Liver (tissue), 9 donors: ENCODE measurements around the gene CDX1. TPM values are rescaled to one million over a fixed set of nuclear protein-coding genes. Genes with fewer than 3 reads are reported as not detected.

Source experiments
- DNase-seq: peaks from one replicate; pipeline ENCODE4 v3.0.0-alpha.2; 2017; ENCODE audit warnings: low spot score
- H3K27ac ChIP-seq, 2 donors: one replicate each; pipeline ENCODE4 v1.7.0; 2013; ENCODE audit warnings: inconsistent platforms in 2 of 2, low read length in 2 of 2, control low read depth in 1 of 2, low read depth in 1 of 2, mild to moderate bottlenecking in 1 of 2
- H3K27me3 ChIP-seq, 4 donors: one replicate each; pipeline versions ENCODE4 v1.6.1 to v1.7.0; 2013; ENCODE audit warnings: low read length in 3 of 4, inconsistent platforms in 1 of 4, mild to moderate bottlenecking in 1 of 4, moderate library complexity in 1 of 4; ENCODE audit not compliant: control insufficient read depth in 4 of 4, insufficient read depth in 4 of 4
- H3K36me3 ChIP-seq, 4 donors: one replicate each; pipeline versions ENCODE4 v1.6.1 to v1.7.0; 2013; ENCODE audit warnings: low read length in 3 of 4, mild to moderate bottlenecking in 3 of 4, low read depth in 1 of 4, moderate library complexity in 1 of 4; ENCODE audit not compliant: control insufficient read depth in 4 of 4, insufficient read depth in 3 of 4
- H3K4me1 ChIP-seq, 4 donors: one replicate each; pipeline versions ENCODE4 v1.6.1 to v1.7.0; 2013; ENCODE audit warnings: low read length in 3 of 4, mild to moderate bottlenecking in 3 of 4, moderate library complexity in 1 of 4; ENCODE audit not compliant: control insufficient read depth in 4 of 4, insufficient read depth in 4 of 4
- H3K4me3 ChIP-seq, 3 donors: one replicate each; pipeline versions ENCODE4 v1.6.1 to v1.7.0; 2013; ENCODE audit warnings: low read length in 3 of 3, control low read depth in 1 of 3, low read depth in 1 of 3, mild to moderate bottlenecking in 1 of 3
- H3K9ac ChIP-seq, 2 donors: one replicate each; pipeline ENCODE4 v1.7.0; 2013; ENCODE audit warnings: low read length in 2 of 2, mild to moderate bottlenecking in 2 of 2, moderate library complexity in 2 of 2, control low read depth in 1 of 2, low read depth in 1 of 2
- H3K9me3 ChIP-seq, 4 donors: one replicate each; pipeline versions ENCODE4 v1.6.1 to v1.7.0; 2013; ENCODE audit warnings: low read length in 3 of 4; ENCODE audit not compliant: control insufficient read depth in 4 of 4
- EGR1 ChIP-seq, 2 donors: IDR thresholded peaks; 2 replicates each; pipeline ENCODE4 v1.6.1; 2016 to 2018; ENCODE audit warnings: antibody characterized with exemption in 2 of 2, low read depth in 2 of 2
- FOXA1 ChIP-seq: IDR thresholded peaks from 2 replicates; pipeline ENCODE4 v1.6.1; 2016; ENCODE audit warnings: antibody characterized with exemption
- FOXA2 ChIP-seq: IDR thresholded peaks from 2 replicates; pipeline ENCODE4 v1.6.1; 2016; ENCODE audit warnings: antibody characterized with exemption
- GABPA ChIP-seq, 2 donors: IDR thresholded peaks in 1 of 2; conservative IDR thresholded peaks in 1 of 2; 2 replicates each; pipeline ENCODE4 v1.6.1; 2016; ENCODE audit warnings: antibody characterized with exemption in 2 of 2, mild to moderate bottlenecking in 1 of 2, moderate library complexity in 1 of 2
- HNF4A ChIP-seq, 2 donors: conservative IDR thresholded peaks; 2 replicates each; pipeline ENCODE4 v1.6.1; 2016; ENCODE audit warnings: antibody characterized with exemption in 2 of 2, mild to moderate bottlenecking in 2 of 2
- JUND ChIP-seq, 2 donors: IDR thresholded peaks; 2 replicates each; pipeline ENCODE4 v1.6.1; 2016; ENCODE audit warnings: antibody characterized with exemption in 2 of 2
- NR2F2 ChIP-seq: IDR thresholded peaks from 2 replicates; pipeline ENCODE4 v1.6.1; 2016; ENCODE audit warnings: antibody characterized with exemption
- RAD21 ChIP-seq, 2 donors: IDR thresholded peaks; 2 replicates each; pipeline ENCODE4 v1.6.1; 2016; ENCODE audit warnings: antibody characterized with exemption in 2 of 2, mild to moderate bottlenecking in 2 of 2
- RXRA ChIP-seq, 2 donors: IDR thresholded peaks; 2 replicates each; pipeline ENCODE4 v1.6.1; 2017 to 2018; ENCODE audit warnings: antibody characterized with exemption in 2 of 2, mild to moderate bottlenecking in 1 of 2
- TAF1 ChIP-seq: conservative IDR thresholded peaks from 2 replicates; pipeline ENCODE4 v1.6.1; 2016; ENCODE audit warnings: antibody characterized with exemption, mild to moderate bottlenecking
- YY1 ChIP-seq: IDR thresholded peaks from 2 replicates; pipeline ENCODE4 v1.6.1; 2016; ENCODE audit warnings: antibody characterized with exemption, mild to moderate bottlenecking
- WGBS: extraction: QIAGEN DNeasy Blood & Tissue Kit; methylation state at CpG from one replicate; pipeline ENCODE4 v1.1.7; 2013; 5-methylcytosine and 5-hydroxymethylcytosine counted together
- polyA plus RNA-seq, 2 donors: library from polyadenylated mRNA; stranded (reverse) in 1 of 2; unstranded in 1 of 2; fragments of 200-250 nt in 1 of 2; fragments of >200 nt in 1 of 2; fragmentation: Nextera tagmentation in 1 of 2; extraction: Ambion mirVana in 1 of 2; gene quantifications; one replicate each; pipeline versions ENCODE4 v1.2.1 to v1.2.3, GENCODE V29; 2013 to 2015
- total RNA-seq, 2 donors: library from RNA; depleted of rRNA; stranded (reverse); fragments of >200 nt; gene quantifications; one replicate each; pipeline ENCODE4 v1.2.3, GENCODE V29; 2014
- TF ChIP-seq, protein P1 (sequence below): IDR thresholded peaks from 2 replicates; pipeline ENCODE4 v1.6.1; 2016; ENCODE audit warnings: antibody characterized with exemption
- TF ChIP-seq, protein P2 (sequence below): IDR thresholded peaks from 2 replicates; pipeline ENCODE4 v1.6.1; 2016; ENCODE audit warnings: antibody characterized with exemption
- TF ChIP-seq, protein P3 (sequence below): IDR thresholded peaks from 2 replicates; pipeline ENCODE4 v1.6.1; 2016; ENCODE audit warnings: antibody characterized with exemption, mild to moderate bottlenecking
- TF ChIP-seq, protein P4 (sequence below): IDR thresholded peaks from 2 replicates; pipeline ENCODE4 v1.6.1; 2016; ENCODE audit warnings: antibody characterized with exemption
- TF ChIP-seq, protein P5 (sequence below): fragments of 150-350 bp; IDR thresholded peaks from 2 replicates; pipeline ENCODE4 v1.5.1; 2017; ENCODE audit warnings: improper control_type of control experiment, low read depth, low read length; ENCODE audit not compliant: missing input control
- donor health status: healthy.
- donor health status: healthy.
- donor health status: healthy.
- donor health status: healthy.
- donor health status: healthy.

CDX1 gene
- total and polyA plus RNA-seq, 4 donors, result not detected

DNA sequence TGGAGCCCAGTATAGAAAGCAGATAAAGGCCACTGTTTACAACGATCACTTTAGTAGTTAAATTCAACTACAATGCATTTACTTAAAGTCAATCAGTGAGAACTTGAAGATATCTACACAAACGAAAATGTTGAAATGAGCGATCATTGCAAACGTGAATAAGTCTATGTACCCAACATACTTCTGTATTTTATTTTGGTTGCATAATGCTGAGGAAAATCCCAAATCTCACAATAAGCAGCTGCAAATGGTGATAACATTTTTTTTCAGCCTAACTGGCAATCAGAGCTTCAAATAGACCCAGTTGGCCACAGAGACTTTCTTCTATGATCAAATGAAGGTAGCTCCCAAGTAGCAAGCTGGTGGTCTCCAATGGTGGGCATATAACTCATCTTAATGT lies 43.0 kb upstream of the CDX1 start (continued):
- TF ChIP-seq, protein P1, sequence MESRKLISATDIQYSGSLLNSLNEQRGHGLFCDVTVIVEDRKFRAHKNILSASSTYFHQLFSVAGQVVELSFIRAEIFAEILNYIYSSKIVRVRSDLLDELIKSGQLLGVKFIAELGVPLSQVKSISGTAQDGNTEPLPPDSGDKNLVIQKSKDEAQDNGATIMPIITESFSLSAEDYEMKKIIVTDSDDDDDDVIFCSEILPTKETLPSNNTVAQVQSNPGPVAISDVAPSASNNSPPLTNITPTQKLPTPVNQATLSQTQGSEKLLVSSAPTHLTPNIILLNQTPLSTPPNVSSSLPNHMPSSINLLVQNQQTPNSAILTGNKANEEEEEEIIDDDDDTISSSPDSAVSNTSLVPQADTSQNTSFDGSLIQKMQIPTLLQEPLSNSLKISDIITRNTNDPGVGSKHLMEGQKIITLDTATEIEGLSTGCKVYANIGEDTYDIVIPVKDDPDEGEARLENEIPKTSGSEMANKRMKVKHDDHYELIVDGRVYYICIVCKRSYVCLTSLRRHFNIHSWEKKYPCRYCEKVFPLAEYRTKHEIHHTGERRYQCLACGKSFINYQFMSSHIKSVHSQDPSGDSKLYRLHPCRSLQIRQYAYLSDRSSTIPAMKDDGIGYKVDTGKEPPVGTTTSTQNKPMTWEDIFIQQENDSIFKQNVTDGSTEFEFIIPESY, result no peak
- no peak for TF ChIP-seq JUND (IDR thresholded peaks at IDR 0.05)
- TF ChIP-seq TAF1, result no peak

DNA sequence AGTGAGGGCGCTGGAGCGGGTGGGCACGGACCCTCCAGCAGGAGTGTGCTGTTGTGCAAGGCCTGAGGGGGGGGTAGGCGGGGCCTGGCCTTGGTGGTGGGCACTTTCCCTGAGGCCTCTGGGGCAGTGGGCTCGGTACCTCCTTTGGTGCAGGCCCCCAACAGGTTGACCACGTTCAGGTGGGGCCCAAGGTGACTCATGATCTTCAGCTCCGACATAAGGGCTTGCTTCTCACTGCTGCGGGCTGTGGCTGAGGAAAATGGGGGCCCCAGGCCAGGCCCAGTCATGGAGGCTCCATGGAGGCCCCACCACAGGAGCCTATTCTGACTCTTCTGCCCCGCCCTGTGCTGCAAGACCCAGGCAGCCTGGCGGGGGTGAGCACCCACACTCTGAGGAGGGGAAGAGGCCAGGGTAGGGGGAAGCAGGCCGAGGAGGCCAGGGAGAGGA lies 42.4 kb upstream of the CDX1 start:
- no peak for TF ChIP-seq TAF1
- TF ChIP-seq, protein P2, sequence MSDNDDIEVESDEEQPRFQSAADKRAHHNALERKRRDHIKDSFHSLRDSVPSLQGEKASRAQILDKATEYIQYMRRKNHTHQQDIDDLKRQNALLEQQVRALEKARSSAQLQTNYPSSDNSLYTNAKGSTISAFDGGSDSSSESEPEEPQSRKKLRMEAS, result no peak
- no peak for TF ChIP-seq EGR1 (IDR thresholded peaks at IDR 0.05; ENCODE audit: low read depth in 2 of 2)
- no peak for TF ChIP-seq NR2F2
- TF ChIP-seq YY1, result no peak
- TF ChIP-seq, protein P3, sequence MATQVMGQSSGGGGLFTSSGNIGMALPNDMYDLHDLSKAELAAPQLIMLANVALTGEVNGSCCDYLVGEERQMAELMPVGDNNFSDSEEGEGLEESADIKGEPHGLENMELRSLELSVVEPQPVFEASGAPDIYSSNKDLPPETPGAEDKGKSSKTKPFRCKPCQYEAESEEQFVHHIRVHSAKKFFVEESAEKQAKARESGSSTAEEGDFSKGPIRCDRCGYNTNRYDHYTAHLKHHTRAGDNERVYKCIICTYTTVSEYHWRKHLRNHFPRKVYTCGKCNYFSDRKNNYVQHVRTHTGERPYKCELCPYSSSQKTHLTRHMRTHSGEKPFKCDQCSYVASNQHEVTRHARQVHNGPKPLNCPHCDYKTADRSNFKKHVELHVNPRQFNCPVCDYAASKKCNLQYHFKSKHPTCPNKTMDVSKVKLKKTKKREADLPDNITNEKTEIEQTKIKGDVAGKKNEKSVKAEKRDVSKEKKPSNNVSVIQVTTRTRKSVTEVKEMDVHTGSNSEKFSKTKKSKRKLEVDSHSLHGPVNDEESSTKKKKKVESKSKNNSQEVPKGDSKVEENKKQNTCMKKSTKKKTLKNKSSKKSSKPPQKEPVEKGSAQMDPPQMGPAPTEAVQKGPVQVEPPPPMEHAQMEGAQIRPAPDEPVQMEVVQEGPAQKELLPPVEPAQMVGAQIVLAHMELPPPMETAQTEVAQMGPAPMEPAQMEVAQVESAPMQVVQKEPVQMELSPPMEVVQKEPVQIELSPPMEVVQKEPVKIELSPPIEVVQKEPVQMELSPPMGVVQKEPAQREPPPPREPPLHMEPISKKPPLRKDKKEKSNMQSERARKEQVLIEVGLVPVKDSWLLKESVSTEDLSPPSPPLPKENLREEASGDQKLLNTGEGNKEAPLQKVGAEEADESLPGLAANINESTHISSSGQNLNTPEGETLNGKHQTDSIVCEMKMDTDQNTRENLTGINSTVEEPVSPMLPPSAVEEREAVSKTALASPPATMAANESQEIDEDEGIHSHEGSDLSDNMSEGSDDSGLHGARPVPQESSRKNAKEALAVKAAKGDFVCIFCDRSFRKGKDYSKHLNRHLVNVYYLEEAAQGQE, result no peak
- TF ChIP-seq RXRA (IDR thresholded peaks at IDR 0.05), result no peak
- Histone ChIP-seq H3K4me3 (no peak overlapping the region), H3K27ac (no peak overlapping the region), H3K27me3 (no peaks in the 10 kb centered on the region), H3K9me3 (no peaks in the 10 kb centered on the region), H3K4me1 (peaks cover 0 to 9% (median 3%) of the 10 kb centered on the region in 4 donors), H3K9ac (no peak overlapping the region), H3K36me3 (peaks cover 0 to 11% (median 1%) of the 10 kb centered on the region in 4 donors)
- no peak for DNase-seq
- WGBS, result 87% methylated on average over 11 of the region's 11 CpGs

DNA sequence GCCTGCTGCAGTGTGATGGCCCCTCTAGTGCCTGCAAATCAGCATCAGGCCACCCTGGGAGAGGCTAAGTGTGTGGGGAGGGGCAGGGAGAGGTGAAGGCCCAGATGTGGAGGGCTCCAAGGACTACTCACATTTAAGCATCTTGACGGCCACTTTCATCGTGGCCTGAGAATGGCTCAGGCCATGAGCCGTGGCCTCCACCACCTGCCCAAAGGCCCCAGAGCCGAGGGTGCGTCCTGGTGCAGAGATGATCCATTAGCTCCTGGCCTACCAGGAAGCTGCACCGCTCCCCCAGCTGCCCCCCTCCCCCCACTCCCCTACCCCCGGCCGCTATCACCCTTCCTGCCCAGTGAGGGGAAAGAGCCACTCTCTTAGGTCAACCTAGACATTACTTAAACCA lies 42.0 kb upstream of the CDX1 start:
- Histone ChIP-seq H3K36me3 (peaks cover 0 to 10% (median 1%) of the 10 kb centered on the region in 4 donors), H3K9ac (no peak overlapping the region), H3K4me1 (peaks cover 0 to 13% (median 6%) of the 10 kb centered on the region in 4 donors), H3K4me3 (no peak overlapping the region), H3K27ac (no peak overlapping the region), H3K9me3 (no peaks in the 10 kb centered on the region), H3K27me3 (no peaks in the 10 kb centered on the region)
- WGBS, result 91% methylated on average over 8 of the region's 8 CpGs
- no peak for DNase-seq
- TF ChIP-seq, protein P2, result no peak
- no peak for TF ChIP-seq FOXA2
- no peak for TF ChIP-seq NR2F2
- no peak for TF ChIP-seq TAF1
- TF ChIP-seq, protein P4, sequence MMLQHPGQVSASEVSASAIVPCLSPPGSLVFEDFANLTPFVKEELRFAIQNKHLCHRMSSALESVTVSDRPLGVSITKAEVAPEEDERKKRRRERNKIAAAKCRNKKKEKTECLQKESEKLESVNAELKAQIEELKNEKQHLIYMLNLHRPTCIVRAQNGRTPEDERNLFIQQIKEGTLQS, result no peak
- no peak for TF ChIP-seq YY1
- TF ChIP-seq RAD21 (IDR thresholded peaks at IDR 0.05), result no peak
- TF ChIP-seq, protein P5, sequence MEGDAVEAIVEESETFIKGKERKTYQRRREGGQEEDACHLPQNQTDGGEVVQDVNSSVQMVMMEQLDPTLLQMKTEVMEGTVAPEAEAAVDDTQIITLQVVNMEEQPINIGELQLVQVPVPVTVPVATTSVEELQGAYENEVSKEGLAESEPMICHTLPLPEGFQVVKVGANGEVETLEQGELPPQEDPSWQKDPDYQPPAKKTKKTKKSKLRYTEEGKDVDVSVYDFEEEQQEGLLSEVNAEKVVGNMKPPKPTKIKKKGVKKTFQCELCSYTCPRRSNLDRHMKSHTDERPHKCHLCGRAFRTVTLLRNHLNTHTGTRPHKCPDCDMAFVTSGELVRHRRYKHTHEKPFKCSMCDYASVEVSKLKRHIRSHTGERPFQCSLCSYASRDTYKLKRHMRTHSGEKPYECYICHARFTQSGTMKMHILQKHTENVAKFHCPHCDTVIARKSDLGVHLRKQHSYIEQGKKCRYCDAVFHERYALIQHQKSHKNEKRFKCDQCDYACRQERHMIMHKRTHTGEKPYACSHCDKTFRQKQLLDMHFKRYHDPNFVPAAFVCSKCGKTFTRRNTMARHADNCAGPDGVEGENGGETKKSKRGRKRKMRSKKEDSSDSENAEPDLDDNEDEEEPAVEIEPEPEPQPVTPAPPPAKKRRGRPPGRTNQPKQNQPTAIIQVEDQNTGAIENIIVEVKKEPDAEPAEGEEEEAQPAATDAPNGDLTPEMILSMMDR, result no peak
- TF ChIP-seq, protein P1, result no peak
- TF ChIP-seq HNF4A (conservative IDR thresholded peaks at IDR 0.05), result no peak
- no peak for TF ChIP-seq GABPA (IDR thresholded peaks at IDR 0.05 in 1 of 2, conservative IDR thresholded peaks at IDR 0.05 in 1 of 2)
- TF ChIP-seq JUND (IDR thresholded peaks at IDR 0.05), result no peak
- no peak for TF ChIP-seq FOXA1
- TF ChIP-seq, protein P3, result no peak
